T-helper 1 cell (primary cell): ENCODE measurements around the gene FOXN1.
"Not testable (repeated sequence)": the region's sequence is repeated elsewhere in the genome, so short reads cannot be mapped to it uniquely, and the experiment has no call there.

ENCODE experiments used
- DNase-seq, 5 donors: peaks; one replicate each; pipeline ENCODE4 v3.0.0-alpha.2; 2012 to 2020

Gene FOXN1

DNA sequence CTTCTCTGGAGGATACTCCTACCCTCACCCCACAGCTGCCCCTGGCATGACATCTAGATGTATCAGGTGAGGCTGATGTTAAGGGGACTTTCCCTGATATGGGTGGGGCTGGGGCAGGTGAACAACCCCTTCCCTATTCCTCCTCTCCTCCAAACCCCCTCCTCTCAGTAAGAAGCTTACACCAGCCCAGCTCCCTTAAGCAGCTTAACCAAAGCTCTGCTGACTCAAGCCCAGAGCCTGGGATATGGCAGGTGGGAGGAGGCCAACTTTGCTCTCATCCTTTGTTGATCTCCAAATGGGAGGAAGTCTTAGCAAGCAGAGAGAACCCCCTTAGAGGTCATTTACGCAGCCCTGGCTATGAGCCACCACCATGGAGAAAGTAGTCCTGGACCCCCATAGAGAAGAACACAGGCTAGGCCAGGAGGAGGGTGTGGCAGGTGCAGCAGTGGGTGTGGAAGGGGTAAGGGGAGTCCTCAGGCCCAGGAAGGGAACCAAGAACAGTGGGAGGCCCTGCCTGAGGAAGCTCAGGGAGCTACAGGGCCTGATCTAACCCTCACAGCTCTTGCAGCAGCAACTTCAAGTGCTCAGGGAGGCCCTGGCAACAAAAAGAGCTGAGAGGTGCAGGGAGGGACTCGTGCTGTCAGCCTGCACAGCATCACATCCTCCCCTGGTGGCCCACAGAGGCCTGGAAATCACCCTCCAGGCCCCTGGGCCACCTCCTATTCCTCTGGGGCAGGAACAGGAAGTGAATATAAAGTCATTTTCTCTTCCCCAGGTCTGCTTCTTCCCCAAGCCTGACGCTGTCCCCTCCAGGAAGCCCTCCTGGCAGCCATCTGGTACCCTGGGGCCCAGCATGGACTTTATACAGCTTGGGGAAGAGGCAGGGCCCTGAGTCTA, 43.3 kb downstream of the FOXN1 start:
- peak; percentile 48 to 89 (median 62) for DNase-seq

DNA sequence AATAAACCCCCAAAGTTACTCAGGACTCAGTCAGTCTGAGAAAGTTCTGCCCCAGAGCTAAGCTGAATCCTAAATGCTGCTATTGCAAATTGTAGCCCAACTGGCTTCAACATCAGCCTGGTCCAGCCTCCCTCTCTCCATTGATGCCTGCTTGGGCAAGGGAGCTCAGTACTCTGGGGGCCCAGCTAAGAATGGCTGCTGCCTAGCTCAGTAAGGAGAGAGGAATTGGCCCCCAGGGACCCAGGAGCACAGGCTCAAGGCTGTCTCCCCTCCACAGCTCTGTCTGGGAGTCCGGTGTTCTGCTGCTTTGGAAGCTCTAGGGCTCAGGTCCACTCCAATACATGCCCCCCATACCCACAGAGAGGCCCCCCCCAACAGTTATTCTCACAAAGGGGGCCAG, 44.7 kb downstream of the FOXN1 start:
- no peak for DNase-seq

DNA sequence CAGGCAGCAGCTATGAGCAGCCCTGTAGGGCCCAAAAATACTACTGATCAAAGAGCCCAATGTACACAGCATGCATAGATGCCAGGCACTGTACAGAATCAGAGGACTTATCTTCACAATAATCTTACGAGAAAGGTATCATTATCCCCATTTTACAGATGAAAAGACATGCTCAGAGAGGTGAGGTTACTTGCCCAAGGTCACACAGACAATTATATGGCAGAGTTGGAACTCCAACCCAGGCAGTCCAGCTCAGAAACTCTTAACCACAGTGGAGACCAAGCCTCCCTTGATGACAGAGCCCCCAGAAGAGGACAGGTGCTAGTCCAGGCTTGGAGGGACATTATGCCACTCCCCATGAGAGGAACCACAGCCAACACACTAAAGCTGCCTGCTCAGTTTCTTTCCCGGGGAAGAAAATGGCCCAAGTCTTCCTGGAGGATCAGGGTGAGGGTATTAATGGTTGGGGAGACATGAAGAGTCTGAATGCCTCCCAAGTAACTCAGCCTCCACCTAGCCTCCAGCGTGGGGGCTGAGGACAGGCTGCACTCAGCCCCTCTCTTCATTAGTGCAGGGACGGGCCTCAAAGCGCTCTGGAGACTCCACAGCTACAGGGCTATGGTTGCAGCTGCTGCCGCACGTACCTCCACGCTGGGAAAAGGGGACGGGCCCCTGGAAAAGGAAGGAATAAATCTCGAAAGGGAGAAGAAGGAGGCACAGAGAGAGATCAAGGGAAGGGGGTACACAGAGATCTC, 45.5 kb downstream of the FOXN1 start:
- no peak for DNase-seq

DNA sequence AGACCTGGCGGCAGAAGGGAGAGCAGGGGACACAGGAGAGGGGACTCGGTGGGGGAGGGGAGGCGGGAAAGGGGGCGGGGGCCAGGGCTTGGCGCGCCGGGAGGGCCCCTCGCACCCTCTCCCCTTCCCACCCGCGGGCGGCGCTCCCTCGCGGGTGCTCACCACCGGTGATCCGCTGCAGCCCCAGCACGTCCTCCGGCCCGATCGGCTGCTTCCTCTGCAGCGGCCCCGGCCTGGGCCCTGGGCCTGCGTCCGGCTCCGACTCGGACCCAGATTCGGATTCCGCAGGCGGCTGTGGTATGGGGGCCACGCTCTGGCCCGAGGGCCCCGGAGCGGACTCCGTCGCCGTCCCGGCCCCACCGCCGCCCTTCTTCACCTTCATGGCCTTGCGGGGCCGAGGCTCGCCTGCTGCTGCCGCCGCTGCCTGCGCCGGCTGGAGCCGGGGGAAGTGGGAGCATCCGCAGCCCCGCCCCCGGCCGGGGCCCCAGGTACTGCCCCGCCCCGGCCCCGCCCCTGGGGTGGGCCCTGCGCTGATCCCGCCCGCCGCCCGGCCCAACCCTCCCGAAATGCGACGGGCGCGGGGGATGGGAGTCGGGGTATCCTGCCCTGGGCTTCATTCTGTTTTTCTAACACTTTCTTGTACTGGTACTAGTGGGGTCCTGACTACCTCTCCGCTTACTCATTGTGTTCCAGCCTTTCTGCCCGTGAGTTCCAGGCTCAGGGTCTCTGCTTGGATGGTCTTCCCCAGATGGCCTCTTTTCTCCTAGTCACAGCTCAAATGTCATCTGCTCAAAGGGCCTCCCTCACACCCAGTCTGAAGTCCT, 46.2 kb downstream of the FOXN1 start, which contains the start of gene UNC119:
UNC119 (minus strand) TSS at position 449 of the 824 bp plus-strand sequence; CDS start at position 382, 67 bp downstream.
- DNase-seq = peak; percentile 67 to 82 (median 72)

DNA sequence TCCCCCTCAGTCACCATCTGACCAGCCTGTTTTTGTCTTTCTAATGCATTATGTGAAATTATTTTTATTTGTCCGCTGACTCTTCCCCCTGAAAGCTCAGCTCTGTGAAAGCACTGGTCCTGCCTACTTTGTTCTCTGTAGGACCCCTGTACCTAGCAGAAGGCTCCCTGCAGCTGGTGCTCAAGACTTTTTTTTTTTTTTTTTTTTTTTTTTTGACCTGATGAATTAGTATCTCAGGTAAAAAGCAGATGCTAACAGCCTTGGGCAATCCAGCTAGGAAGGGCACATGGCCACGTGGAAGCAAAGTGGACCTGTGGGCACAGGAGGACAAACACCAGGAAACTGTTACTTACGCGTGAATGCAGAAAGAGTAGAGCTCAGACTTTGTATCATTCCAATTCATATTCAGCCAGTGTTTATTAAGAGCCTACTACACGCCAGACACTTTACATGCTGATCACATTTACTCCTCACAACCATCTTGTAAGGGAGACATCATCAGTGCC, 46.9 kb downstream of the FOXN1 start:
- no peak for DNase-seq

DNA sequence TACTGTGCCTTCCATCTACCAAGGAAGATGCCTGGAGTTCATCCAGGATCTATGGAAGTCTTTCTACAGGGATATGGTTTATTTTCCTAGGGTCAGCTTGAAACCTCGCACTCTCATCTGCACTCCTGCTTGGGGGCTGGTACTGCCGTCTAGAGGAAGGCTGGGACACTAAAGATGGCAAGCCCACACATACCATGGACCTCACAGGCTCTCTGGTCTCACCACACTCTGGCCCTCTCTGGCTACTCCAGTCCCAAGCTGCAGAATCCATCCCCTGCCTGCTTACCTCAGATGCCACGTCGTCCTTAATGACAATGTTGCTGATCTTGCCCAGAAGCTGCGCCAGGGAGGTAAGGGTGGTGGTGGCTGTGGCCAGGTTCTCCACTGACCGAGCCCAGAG, 48.4 kb downstream of the FOXN1 start:
- no peak for DNase-seq

DNA sequence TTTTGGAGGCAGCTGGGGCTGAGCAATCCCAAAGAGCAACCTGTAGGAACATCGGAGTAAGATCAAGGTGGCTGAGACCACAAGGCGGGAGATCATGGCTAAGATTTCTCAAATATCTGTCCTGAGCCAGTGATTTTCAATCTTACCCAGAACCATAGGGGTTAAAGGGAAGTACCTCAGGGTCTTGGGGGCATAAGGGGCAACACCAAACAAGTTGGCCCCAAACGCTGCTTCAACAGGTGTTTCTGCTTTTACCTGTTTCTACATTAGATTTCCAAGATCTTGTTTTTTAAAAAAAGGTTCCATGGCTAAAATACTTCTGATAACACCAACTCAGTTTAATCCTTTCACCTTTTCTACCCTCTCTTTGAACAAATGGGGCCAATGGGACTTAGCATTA, 48.9 kb downstream of the FOXN1 start:
- DNase-seq = no peak

DNA sequence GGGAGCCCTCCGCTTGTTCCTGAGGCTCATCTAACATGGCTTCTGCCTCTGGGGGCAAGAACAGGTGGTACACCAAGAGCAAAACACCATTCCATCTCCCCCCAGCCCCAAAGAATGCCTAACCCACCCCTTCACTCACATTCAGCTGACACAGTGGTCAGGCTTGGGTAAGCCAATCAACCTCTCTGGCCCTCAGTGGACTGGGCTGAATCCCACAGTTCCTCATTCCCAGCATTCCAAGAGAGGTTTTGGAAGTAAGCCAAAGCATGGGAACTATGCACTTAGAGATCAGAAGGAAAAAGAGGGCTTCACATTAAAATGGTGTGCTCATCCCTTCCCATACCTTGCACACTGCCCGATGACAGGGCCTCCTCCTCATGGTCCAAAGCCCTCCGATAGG, 57.3 kb downstream of the FOXN1 start:
- no peak for DNase-seq

DNA sequence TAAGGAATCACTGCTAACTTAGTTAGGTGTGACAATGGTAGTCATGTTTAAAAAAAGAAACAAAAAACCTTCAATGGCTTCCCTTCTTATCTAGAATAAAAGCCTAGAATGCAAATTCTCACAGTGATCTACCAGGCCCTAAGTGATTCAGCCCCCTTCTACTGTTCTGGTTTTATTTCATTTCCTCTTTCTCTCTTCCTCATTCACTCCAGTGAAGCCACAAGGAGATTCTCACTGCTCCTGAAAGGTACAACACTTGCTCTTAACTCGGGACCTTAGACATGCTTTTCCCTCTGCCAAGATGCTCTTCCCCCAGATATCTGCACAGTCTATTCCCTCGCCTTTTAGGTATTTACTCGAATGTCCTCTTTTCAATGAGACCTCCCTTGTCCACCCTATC, 61.5 kb downstream of the FOXN1 start:
- no peak for DNase-seq

DNA sequence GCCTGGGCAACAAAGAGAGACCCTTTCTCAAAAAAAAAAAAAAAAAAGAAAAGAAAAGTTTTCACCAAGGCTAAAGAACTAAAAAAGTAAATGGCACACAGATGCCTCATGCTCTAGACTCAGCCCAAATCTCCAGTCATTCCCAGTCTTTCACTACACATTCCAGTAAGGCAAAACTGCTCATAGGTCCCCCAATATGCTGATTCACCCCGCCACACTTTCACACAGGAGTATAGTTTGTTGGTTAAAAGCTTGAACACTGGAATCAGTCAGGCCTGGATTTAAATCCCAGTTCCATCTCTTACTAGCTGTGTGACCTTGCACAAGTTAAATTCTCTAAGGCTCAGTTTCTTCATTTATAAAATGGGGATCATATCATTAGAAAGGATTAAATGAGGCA, 63.3 kb downstream of the FOXN1 start:
- DNase-seq = no peak

DNA sequence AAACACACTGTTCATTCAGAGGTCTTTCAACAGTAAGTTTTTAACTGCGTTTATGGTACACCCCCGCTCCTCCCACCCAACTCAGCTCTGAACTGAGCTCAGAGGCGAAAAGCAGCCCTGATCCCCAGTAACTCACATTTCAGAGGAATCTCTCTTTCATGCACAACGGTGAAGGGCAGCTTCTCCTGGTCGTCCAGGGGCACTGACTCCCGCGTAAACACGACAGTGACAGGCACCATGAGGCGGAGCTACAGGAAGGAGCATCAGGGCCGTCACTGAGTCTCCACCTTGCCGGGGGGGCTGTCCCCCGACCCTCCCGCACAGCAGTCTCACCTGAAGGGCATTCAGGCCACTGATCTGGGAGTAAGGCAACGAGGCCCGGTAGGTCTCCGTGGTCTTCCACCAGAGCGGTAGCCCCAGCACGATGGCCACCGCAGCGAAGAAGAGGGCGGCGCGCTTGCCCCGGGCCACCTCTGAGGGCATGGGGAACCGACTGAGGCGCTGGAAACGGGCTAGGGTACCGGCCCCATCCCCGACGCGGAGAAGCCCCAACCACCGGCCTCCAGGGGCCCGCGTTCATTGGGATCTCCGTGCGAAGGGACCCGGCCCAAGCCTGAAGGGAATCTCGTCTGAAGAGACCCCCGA, 64.7 kb downstream of the FOXN1 start:
- peak; percentile 31 to 52 (median 48) for DNase-seq

DNA sequence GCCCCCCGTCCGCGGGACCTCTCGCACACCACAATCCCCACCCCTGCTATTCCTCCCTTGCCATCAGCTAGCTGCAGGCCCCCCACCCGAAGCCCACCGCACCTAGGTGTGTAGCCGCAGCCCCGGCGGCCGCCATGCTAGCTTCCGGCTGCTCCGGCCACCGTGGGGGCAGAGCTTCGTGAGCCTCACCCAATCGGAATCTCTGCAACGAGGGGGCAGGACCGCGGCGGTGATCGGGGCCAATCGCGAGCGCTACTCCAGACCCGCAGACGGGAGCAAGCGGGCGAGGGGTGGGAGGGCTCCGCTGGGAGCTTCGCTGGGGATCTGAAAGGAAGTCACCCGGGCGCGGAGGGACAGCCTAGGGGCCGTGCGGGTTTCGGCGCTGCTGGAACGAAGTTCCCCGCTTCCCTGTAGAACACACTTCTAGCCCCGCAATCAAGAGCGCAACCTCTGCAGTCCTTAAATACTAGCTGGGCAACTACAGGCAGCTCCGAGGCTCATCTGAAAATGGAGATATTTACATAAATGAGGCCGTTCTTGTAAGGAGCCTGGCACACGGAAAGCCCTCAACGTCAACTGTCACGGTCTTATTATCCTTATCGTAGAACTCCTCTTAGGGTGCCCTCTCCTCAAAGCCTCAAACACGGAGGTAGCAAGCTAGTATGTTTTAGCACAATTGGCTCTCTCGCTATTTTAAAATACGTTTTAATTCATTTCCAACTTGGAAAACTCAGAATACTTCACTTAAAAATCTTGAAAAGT, 65.4 kb downstream of the FOXN1 start, which contains the start of gene PIGS:
PIGS (minus strand) TSS at position 164 of the 762 bp plus-strand sequence; CDS start at position 136, 28 bp downstream.
- DNase-seq = peak; percentile 82 to 92 (median 89)

DNA sequence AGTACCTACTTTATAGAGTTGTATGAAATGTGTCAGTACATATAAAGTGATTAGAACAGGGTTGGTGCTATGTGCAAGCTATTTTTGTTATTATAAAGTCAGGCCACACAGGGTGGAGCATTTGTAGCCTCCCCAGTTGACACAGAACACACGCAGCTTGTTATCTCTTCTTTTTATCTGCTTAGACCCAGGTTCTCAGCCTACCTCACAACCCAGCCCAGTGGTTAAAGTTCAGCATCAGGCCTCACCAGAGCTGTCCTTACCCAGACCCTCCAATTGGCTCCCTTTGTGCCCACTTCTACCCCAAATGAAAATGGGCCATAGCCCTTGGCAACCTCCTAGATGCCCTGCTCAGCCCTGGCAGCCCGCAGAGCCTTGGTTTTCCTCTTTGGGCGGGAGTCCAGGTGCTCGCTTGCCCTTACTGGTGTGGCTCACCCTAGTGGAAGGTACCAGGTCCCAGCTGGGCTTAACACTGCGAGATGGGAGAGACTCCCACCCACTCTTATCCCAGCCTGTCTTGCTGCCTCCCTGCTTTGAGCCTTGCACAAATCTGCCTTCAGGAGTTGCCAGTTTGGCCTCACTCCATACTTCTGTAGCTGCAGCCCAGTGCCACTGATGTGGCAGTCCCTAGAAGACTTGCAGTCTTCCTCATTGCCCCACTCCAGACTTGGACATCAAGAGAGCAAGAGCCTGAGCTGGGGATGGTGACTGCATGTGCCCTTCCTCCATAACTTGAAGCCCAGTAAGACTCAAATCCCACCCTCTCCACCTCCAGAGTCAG, 66.3 kb downstream of the FOXN1 start:
- no peak for DNase-seq

DNA sequence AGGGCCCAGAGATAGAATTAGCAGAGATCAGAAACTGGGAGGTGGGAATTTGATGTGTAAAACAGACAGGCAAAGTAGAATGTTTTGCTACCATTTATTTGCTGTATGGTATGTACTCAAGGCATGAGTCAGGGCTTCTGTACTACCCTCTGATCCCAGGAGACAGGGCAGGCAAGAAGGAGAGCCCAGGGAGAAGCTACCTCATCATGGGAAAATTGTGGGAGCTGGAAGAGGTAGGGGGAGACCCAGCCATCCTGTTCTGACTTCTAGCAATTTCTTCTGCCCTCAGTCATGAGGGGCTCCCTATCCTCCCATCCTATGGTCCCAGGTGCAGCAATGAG, 66.9 kb downstream of the FOXN1 start:
- DNase-seq = no peak

DNA sequence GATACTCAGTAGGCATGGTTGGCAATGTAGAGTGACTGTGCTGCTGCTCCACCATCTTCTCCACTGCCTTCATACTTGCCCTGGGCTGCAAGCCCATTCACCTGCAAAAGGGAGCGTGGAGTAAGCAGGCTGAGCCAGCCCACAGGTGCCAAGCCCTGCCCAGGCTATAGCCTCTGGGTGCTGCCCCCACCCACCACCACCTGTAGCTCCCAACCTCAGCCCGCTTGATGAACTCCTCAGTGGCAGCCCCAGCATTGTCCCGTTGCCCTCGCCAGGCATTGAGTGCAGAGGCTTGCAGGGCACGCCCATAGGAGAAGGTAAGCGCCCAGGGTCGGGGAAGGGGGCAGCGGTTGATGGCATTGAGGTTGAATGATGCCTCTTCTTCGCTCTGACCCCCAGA, 67.4 kb downstream of the FOXN1 start:
- DNase-seq = no peak

DNA sequence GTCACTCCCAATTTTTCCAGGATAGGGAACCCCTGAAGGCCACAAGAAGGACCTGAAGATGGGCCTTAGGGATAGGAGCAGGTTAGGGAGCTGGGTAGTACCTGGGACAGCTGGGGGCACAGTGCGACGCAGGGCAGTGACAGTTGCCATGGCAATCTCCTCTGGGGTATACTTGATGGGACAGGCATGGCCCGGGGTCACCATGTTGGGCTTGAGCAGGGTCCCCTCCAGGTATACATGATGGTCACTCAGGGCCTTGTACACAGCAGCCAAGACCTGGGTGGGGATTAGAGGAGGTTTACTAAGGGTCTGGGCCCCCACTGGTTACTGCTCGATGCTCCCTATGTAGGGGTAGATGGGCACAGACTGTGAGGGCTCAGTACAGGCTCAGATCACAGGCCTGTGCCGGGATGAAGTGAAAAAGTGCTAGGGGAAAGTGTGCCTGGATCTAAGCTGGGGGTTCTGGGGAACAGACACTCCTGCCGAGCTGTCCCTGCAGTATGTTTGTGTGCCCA, 67.9 kb downstream of the FOXN1 start:
- DNase-seq = no peak

DNA sequence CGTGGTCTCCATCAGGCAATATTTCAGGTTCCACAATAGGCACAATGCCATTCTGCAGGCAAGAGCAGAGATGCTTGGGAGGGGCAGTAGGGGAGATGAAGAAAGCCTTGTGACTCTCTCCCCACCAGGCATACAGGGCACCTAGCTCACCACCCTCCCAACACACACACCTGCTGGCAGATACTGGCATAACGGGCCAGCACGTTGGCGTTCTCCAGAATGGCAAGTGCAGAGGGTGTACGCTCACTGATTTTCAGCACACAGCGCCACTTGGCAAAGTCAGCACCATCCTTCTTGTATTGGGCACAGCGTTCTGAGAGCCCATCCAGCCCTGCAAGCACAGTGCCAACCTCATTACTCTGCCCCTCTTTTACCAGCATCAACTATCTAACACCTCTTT, 68.4 kb downstream of the FOXN1 start:
- no peak for DNase-seq

DNA sequence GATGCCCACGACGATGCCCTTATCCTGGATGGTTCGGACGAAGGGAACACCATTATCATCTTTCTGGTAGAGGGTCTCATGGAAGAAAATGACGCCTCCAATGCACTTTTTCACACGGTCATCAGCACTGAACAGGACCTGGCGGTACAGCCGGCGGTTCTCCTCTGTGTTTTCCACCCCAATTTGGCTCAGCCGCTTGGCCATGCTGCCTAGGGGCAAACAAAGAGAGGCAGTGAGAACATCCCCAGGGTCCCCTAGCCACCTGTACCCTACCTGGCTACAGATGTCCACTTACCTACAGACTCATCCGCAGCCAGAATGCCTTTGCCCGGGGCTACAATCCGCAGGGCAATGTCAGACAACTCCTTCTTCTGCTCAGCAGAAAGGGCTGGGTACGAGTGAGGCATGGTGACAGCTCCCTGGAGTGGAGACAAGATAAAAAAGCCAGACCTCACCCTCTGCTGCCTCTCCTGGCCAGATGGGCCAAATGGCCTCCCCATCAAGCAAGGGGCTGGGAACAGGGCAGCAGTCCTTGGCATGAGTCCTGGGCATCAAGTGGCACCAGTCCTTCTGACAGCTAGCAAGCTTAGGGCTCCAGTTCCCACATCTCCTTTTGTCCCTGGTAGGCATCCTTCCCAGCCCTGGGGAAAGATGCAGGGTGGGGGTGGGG, 69.1 kb downstream of the FOXN1 start:
- DNase-seq = no peak

DNA sequence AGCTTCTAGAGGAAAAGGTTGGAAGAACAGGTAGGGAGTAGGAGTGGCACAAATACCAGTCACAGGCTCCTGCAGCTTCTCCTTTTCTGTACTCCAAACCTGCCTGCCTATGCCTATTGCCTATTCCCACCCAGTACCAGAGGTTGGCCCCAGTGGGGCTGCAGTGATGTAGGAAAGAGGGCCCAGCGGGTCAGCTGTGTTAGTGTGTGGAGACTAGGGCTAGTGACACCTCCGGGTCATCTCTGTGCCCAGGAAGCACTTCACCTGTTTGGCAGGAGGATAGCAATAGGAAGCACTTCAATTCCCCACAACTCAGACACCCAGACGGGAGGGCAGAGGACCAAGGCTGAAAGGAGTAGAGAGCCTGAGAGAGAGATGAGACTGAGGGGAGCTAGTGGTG, 69.9 kb downstream of the FOXN1 start:
- not testable (repeated sequence) for DNase-seq
